Fibroblast of pulmonary artery (primary cell): Measurements from ENCODE around the gene AFP.

Experiments used
- DNase-seq: peaks from one replicate; pipeline ENCODE4 v3.0.0-alpha.2; 2010; ENCODE audit warnings: low read depth
- H3K4me3 ChIP-seq: replicated peaks from 2 replicates; pipeline ENCODE4 v1.5.1; 2011; ENCODE audit warnings: low read depth, mild to moderate bottlenecking, control low read depth, low read length, moderate library complexity
- TF ChIP-seq, protein P1 (sequence below): IDR thresholded peaks from 2 replicates; pipeline ENCODE4 v1.5.1; 2011; ENCODE audit warnings: mild to moderate bottlenecking, control low read depth, low read length, inconsistent platforms; ENCODE audit errors: missing control alignments

AFP gene

DNA sequence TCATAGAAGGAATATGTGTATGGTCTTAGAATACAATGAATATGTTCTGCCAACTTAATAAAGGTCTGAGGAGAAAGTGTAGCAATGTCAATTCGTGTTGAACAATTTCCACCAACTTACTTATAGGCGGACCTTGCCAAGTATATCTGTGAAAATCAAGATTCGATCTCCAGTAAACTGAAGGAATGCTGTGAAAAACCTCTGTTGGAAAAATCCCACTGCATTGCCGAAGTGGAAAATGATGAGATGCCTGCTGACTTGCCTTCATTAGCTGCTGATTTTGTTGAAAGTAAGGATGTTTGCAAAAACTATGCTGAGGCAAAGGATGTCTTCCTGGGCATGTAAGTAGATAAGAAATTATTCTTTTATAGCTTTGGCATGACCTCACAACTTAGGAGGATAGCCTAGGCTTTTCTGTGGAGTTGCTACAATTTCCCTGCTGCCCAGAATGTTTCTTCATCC, 22.7 kb upstream of the AFP start:
- DNase-seq = no peak
- H3K4me3 ChIP-seq = no peak overlapping the region
- TF ChIP-seq, protein P1, sequence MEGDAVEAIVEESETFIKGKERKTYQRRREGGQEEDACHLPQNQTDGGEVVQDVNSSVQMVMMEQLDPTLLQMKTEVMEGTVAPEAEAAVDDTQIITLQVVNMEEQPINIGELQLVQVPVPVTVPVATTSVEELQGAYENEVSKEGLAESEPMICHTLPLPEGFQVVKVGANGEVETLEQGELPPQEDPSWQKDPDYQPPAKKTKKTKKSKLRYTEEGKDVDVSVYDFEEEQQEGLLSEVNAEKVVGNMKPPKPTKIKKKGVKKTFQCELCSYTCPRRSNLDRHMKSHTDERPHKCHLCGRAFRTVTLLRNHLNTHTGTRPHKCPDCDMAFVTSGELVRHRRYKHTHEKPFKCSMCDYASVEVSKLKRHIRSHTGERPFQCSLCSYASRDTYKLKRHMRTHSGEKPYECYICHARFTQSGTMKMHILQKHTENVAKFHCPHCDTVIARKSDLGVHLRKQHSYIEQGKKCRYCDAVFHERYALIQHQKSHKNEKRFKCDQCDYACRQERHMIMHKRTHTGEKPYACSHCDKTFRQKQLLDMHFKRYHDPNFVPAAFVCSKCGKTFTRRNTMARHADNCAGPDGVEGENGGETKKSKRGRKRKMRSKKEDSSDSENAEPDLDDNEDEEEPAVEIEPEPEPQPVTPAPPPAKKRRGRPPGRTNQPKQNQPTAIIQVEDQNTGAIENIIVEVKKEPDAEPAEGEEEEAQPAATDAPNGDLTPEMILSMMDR = no peak

DNA sequence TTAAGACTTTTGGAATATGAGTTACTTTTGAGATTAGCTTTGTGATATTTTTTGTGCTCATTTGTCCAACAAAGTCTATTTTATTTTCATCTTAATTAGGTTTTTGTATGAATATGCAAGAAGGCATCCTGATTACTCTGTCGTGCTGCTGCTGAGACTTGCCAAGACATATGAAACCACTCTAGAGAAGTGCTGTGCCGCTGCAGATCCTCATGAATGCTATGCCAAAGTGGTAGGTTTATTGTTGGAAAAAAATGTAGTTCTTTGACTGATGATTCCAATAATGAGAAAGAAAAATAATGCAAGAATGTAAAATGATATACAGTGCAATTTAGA, 21.1 kb upstream of the AFP start:
- DNase-seq = no peak

DNA sequence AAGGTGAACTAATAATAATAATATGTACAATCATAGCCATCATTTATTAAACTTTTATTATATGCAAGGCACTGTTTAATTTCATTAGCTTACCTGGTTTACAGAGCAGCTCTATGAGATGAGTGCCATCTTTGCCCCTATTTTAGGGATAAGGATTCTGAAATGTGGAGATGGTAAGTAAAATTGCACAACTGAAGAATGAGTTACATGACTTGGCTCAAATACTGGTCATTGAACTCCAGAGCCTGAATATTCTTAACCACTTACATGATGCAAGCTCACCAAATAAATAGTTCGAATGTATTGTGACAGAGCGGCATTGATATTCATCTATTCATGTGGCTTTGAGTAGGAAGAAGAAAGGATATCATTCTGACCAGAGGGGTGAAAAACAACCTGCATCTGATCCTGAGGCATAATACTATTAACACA, 20.2 kb upstream of the AFP start:
- DNase-seq = no peak
- H3K4me3 ChIP-seq = no peak overlapping the region
- TF ChIP-seq, protein P1 = no peak

More for the DNA sequence above, 21.1 kb upstream of the AFP start:
- H3K4me3 ChIP-seq = no peak overlapping the region
- TF ChIP-seq, protein P1 = no peak

DNA sequence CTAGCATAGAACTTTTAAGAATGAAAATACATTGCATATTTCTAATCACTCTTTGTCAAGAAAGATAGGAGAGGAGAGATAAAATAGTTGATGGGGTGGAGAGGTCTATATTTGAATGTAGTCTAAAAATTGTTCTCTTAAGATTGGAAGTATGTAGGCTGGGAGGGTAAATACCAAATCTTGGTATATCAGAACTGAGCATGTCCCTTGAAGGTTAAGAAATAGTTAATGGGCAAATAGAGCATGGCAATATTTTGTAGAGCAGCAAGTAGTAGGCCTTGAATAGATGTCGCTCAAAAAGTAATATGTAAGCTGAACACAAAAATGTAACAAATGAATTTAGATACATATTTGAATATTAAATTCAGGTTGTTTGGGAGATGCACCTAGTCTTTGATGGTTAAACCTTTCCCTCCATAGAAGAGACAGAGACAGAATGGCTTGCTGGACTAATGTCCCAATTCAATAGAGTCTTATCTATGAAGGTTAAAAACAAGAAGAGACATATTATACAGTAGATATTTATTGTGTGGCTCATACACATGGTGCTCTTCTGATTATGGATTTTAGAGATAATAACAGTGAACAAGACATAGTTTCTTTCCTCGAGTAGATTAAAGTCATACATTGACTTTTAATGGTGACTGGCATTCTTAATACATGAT, 19.5 kb upstream of the AFP start:
- H3K4me3 ChIP-seq = no peak overlapping the region
- DNase-seq = no peak
- TF ChIP-seq, protein P1 = no peak

DNA sequence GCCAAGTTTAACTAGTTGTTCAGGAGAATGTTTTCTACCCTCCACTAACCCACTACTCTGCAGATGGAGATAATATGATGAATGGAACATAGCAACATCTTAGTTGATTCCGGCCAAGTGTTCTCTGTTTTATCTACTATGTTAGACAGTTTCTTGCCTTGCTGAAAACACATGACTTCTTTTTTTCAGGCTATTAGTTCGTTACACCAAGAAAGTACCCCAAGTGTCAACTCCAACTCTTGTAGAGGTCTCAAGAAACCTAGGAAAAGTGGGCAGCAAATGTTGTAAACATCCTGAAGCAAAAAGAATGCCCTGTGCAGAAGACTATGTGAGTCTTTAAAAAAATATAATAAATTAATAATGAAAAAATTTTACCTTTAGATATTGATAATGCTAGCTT, 18.7 kb upstream of the AFP start:
- DNase-seq = no peak
- TF ChIP-seq, protein P1 = no peak
- no peak overlapping the region for H3K4me3 ChIP-seq

DNA sequence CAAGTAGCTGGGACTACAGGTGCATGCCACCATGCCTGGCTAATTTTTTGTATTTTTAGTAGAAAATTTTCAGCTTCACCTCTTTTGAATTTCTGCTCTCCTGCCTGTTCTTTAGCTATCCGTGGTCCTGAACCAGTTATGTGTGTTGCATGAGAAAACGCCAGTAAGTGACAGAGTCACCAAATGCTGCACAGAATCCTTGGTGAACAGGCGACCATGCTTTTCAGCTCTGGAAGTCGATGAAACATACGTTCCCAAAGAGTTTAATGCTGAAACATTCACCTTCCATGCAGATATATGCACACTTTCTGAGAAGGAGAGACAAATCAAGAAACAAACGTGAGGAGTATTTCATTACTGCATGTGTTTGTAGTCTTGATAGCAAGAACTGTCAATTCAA, 18.0 kb upstream of the AFP start:
- H3K4me3 ChIP-seq = no peak overlapping the region
- peak; percentile 35 for DNase-seq
- TF ChIP-seq, protein P1 = no peak

DNA sequence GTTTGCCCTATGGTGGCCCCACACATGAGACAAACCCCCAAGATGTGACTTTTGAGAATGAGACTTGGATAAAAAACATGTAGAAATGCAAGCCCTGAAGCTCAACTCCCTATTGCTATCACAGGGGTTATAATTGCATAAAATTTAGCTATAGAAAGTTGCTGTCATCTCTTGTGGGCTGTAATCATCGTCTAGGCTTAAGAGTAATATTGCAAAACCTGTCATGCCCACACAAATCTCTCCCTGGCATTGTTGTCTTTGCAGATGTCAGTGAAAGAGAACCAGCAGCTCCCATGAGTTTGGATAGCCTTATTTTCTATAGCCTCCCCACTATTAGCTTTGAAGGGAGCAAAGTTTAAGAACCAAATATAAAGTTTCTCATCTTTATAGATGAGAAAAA, 17.3 kb upstream of the AFP start:
- TF ChIP-seq, protein P1 = no peak
- H3K4me3 ChIP-seq = no peak overlapping the region
- DNase-seq = no peak
